ENCODE results near the gene GULP1. TPM values are rescaled to one million over a fixed set of nuclear protein-coding genes. Genes with fewer than 3 reads are reported as not detected.
"Not testable (repeated sequence)": the region's sequence is repeated elsewhere in the genome, so short reads cannot be mapped to it uniquely, and the experiment has no call there.

The GULP1 gene
- total RNA-seq, 4 donors from 2014 or later: 34.0 to 46.3 (median 38.0) TPM

DNA sequence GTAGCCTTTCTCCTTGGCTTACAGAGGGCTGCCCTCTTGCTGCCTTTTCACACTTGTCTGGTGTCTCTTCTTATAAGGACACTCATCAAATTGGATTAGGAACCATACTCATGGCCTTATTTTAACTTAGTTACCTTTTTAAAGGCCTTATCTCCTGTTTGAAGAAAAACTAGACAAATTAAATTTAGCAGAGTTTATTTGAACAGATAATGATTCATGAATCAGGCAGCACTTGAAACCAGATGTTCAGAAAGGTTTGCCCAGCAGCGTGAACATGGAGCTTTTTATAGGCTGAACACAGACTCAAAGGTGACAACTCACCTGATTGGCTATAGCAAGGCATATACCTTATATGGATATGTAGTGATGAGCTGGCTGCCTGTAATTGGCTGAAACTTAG, 238.0 kb downstream of the GULP1 start:
- TF ChIP-seq POLR2A (IDR thresholded peaks at IDR 0.05) (no peak), CTCF (IDR thresholded peaks at IDR 0.05) (no peak)
- intact Hi-C loops (cut with DNase I): loop anchor here (5.0 to 10.0 kb wide), 2 partner anchors 458 to 885 kb away; no protein-coding TSS in a partner anchor

GRCh38 chr2:188534875-188535274, 243.2 kb downstream of the GULP1 start:
- no peak overlapping the region for H3K4me3 ChIP-seq (replicated peaks in 1 of 3)
- no peaks in the 10 kb centered on the region for H3K4me1 ChIP-seq
- intact Hi-C loops (cut with DNase I): no loop called here
- H3K27me3 ChIP-seq: no peaks in the 10 kb centered on the region
- DNase-seq: no peak
- no peaks in the 10 kb centered on the region for H3K9me3 ChIP-seq
- no peak overlapping the region for H3K27ac ChIP-seq
- no peaks in the 10 kb centered on the region for H3K36me3 ChIP-seq
- WGBS, 2 donors: 92 to 98% methylated on average over 2 of the region's 2 CpGs
- no peak for TF ChIP-seq POLR2A (IDR thresholded peaks at IDR 0.05)
- TF ChIP-seq CTCF (IDR thresholded peaks at IDR 0.05): no peak

More for the DNA sequence above, 238.0 kb downstream of the GULP1 start:
- DNase-seq: no peak
- no peaks in the 10 kb centered on the region for H3K27me3 ChIP-seq
- H3K9me3 ChIP-seq: no peaks in the 10 kb centered on the region
- H3K27ac ChIP-seq: no peak overlapping the region
- H3K4me3 ChIP-seq (replicated peaks in 1 of 3): no peak overlapping the region
- H3K36me3 ChIP-seq: no peaks in the 10 kb centered on the region
- H3K4me1 ChIP-seq: no peaks in the 10 kb centered on the region
- WGBS, 2 donors: 94 to 97% methylated on average over 1 of the region's 1 CpG

DNA sequence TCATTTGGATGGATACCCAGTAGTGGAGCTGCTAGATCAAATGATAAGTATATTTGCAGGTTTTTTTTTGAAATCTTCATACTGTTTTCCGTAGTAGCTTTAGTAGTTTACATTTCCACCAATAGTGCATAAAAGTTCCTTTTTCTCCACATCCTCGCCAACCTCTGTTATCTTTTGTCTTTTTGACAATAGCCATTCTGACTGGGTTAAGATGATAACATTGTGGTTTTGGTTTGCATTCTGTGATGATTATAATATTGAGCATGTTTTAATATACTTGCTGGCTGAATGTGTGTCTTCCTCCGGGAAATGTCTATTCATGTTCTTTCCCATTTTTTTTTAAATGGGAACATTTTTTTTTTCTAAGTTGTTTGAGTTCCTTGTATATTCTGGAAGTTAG, 260.0 kb downstream of the GULP1 start:
- WGBS, 2 donors: 77 to 81% methylated on average over 3 of the region's 3 CpGs
- Histone ChIP-seq H3K4me1 (no peaks in the 10 kb centered on the region), H3K36me3 (no peaks in the 10 kb centered on the region), H3K27ac (no peak overlapping the region), H3K27me3 (no peaks in the 10 kb centered on the region), H3K4me3 (replicated peaks in 1 of 3) (no peak overlapping the region), H3K9me3 (no peaks in the 10 kb centered on the region)
- TF ChIP-seq POLR2A (IDR thresholded peaks at IDR 0.05) (no peak), CTCF (IDR thresholded peaks at IDR 0.05) (no peak)
- no peak for DNase-seq
- intact Hi-C loops (cut with DNase I): no loop called here

GRCh38 chr2:188557081-188557480, 265.4 kb downstream of the GULP1 start:
- H3K4me3 ChIP-seq (replicated peaks in 1 of 3): no peak overlapping the region
- no peak overlapping the region for H3K27ac ChIP-seq
- no peaks in the 10 kb centered on the region for H3K9me3 ChIP-seq
- no peaks in the 10 kb centered on the region for H3K4me1 ChIP-seq
- no peaks in the 10 kb centered on the region for H3K27me3 ChIP-seq
- TF ChIP-seq POLR2A (IDR thresholded peaks at IDR 0.05) (no peak), CTCF (IDR thresholded peaks at IDR 0.05) (no peak)
- DNase-seq: no peak
- WGBS, 2 donors: 97 to 100% methylated on average over 1 of the region's 1 CpG
- intact Hi-C loops (cut with DNase I): no loop called here
- H3K36me3 ChIP-seq: no peaks in the 10 kb centered on the region

DNA sequence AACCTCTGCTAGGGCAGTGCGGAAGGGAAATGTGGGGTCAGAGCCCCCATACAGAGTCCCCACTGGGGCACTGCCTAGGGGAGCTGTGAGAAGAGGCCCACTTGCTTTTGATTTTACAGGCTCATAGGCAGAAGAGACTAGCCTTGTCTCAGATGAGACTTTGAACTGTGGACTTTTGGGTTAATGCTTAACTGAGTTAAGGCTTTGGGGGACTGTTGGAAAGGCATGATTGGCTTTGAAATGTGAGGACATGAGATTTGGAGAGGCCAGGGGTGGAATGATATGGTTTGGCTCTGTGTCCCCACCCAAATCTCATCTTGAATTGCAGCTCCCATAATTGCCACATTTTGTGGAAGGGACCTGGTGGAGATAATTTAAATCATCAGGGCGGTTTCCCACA, 267.8 kb downstream of the GULP1 start:
- intact Hi-C loops (cut with DNase I): not testable (repeated sequence)

GRCh38 chr2:188561473-188561979, 269.9 kb downstream of the GULP1 start:
- Histone ChIP-seq H3K9me3 (no peaks in the 10 kb centered on the region), H3K27me3 (no peaks in the 10 kb centered on the region), H3K27ac (no peak overlapping the region), H3K4me3 (replicated peaks in 1 of 3) (no peak overlapping the region), H3K4me1 (no peaks in the 10 kb centered on the region), H3K36me3 (no peaks in the 10 kb centered on the region)
- no peak for DNase-seq
- 98 to 100% methylated on average over 2 to 4 of the region's 4 CpGs for WGBS, 2 donors
- no peak for TF ChIP-seq CTCF (IDR thresholded peaks at IDR 0.05)
- TF ChIP-seq POLR2A (IDR thresholded peaks at IDR 0.05): no peak
- intact Hi-C loops (cut with DNase I): no loop called here

More for the DNA sequence above, 267.8 kb downstream of the GULP1 start:
- not testable (repeated sequence) for H3K36me3 ChIP-seq; DNase-seq; H3K4me3 ChIP-seq (replicated peaks in 1 of 3); H3K9me3 ChIP-seq; H3K4me1 ChIP-seq; H3K27me3 ChIP-seq; H3K27ac ChIP-seq
- WGBS, 2 donors: 96 to 100% methylated on average over 2 of the region's 2 CpGs
